Superior temporal gyrus (tissue), 1 donor: Measurements from ENCODE around the gene MACROD2.

ENCODE experiments used
- DNase-seq: peaks from one replicate; pipeline ENCODE4 v3.0.0-alpha.2; 2016; ENCODE audit errors: extremely low spot score

The MACROD2 gene

DNA sequence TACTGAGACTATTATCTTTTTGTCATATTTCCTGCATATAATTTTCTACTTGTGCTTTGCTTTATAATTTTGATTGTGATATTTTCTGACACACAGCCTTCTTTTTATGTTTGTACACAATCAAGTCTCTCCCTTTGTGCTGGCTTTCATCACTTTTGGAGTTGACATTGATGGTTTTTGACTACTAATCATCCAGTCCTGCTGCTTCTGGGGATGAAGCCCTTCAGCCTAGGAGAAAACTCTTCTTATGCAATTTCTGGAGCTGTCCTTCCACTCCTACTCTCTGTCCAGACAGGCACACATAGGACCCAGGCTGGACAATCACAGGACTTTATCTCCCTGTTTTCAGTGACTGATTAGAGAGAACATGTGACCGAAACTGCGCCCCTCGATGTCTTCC is 2063.0 kb downstream of the MACROD2 start:
- DNase-seq = no peak

DNA sequence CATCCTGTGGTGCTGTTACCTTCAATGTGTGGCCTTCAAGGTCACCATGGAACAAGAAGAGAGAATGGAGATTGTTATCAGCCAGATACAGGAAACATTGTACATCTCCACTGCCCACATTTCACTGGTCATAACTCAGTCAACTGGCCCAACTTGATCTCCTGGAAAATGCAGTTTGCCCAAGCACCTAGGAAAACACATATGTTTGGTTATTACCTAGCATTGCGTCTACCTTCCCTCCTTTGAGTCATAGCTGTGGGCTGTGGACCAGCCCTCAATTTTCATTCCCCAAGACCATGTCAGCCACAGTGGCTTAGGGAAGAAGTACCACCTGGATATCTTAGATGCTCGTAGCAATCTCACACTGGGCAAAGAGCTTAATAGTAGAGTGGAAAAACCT is 2064.5 kb downstream of the MACROD2 start:
- no peak for DNase-seq

GRCh38 chr20:16061351-16061750 is 2066.0 kb downstream of the MACROD2 start:
- no peak for DNase-seq

DNA sequence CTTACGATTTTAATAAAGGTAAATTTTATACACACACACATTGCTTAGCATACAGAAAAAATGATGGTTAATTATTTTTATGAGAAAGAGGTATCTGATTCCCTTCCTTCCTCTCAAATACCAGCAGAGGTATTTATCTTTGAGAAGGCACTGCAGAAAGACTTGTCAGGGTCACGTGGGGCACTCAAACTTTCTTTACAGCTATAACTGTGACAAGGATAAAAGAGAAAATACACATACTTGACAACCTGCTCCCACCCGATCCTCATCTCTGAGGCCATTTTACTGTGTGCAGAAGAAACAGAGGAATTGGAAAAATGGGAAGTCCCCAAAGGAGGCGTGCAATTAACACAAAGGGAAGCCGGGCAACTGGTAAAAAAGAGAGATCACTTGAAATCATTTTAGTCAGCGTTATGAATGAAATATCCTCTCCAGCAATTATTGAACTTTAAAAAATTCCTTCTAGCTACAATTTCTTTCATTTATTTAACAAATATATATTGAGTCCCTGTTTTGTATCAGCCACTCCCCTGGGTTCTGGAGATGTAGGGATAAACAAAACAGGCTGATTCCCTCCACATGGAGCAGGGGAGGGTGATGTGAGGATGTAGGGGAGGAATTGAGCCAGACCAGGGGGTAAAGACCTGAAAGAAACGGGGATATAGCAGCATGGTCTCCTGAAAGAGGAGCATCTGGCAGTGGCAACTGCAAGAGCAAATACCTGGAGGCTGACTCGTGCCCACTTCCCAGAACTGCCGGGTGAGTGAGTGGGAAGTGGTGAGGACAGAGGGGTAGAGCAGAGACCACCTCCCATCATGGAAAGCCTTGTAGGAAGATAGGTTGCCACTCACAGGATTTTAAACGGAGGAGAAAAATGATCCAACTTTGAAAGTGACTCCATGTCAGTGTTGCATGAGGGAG is 2067.6 kb downstream of the MACROD2 start:
- no peak for DNase-seq

GRCh38 chr20:16063881-16064280 is 2068.6 kb downstream of the MACROD2 start:
- no peak for DNase-seq

- DNase-seq = peak; percentile 53
Measured at GRCh38 chr20:16064989-16065707, 2069.8 kb downstream of the MACROD2 start.

DNA sequence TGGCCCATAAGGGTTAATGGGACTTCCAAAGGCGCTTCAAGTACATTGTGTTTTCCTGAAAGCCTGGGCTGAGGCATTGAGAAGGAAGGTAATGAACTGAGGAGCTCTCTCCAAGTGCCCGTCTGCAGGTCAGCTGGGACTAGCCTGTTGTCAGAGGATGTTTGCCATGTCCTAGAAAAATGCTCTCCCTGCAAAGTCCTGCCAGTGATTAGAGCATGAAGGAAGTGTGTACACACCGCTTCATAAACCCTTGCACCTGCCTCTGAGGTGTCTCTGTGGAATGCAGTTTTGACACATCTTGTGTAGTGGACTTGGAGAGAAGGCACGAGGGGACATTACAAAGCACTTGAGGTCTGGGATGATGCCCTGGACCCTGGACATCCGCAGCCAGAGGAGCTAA is 2071.3 kb downstream of the MACROD2 start:
- no peak for DNase-seq

GRCh38 chr20:16069389-16070010 is 2074.2 kb downstream of the MACROD2 start:
- DNase-seq = no peak

DNA sequence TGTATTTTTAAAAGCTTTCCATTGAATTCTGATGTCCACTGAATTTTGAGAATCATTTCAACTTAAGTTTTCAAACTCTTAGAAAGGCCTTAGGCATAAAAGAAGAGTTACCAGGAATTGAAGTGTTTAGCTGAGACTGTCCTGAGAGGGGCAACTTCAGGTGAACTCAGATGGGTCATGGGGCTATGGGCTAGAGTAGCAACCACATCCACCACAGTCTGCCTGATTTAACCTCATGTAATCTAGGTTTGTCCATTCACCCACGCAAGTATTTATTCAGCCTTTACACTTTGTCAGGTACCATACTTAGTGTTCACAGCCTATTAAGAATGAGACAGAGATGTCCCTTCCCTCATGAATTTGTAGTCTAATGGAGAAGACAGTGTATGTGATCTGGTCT is 2076.9 kb downstream of the MACROD2 start:
- no peak for DNase-seq

DNA sequence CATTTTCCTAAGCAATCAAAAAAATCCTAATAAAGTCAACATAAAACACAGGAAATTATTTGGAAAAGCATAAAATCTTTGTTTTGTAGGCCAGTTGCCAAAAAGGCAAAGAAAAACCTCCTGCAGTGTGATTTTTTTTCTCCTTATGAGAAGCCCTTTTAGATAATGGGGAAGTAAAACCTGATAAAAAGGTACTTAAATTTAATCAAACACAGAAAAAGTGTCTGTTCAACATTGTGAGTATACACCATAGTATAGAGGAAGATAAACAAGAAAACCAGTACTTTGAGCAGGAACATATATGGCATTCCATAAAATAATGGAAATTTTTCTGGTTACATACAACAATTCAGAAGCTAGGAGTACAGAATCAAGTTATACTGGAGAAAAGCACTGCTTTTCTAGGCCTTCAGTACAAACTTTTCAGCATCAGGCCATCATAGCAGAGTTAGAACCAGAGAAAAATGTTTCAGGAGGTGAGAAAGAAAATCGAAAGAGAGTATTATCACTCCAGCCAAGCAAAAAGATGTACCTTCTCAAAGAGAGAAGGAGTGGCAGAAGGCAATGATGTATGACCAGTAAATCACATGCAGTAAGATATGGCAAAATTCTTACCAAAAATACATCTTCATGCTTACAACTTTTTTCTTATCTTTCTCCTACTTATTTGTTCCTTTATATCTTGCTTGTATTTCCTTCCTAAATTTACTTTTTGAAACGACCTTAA is 2083.0 kb downstream of the MACROD2 start:
- no peak for DNase-seq

GRCh38 chr20:16081421-16081820 is 2086.1 kb downstream of the MACROD2 start:
- DNase-seq = no peak

DNA sequence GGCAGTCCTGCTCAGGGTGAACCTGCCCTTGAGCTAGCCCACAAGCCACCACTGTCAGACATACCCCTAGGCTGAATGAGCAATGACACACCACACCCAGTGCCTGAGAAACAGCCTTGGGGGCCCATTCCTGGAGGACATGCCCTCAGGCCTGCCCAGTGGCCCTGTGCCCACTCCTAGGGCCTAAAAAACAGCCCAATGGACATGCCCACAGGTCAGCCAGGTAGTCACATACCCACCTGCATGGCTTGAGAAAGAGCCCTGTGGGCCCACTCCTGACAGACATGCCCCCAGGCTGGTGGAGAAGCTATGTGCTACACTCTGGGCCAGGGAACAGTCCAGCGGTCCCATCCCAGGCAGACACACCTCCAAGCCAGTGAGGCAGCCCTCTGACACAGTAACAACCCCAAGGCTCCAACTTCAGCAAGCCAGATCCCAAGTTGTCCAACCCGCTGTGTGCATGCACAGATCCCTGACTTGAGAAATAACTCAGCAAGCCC is 2086.8 kb downstream of the MACROD2 start:
- DNase-seq = no peak

GRCh38 chr20:16083639-16084280 is 2088.4 kb downstream of the MACROD2 start:
- no peak for DNase-seq

DNA sequence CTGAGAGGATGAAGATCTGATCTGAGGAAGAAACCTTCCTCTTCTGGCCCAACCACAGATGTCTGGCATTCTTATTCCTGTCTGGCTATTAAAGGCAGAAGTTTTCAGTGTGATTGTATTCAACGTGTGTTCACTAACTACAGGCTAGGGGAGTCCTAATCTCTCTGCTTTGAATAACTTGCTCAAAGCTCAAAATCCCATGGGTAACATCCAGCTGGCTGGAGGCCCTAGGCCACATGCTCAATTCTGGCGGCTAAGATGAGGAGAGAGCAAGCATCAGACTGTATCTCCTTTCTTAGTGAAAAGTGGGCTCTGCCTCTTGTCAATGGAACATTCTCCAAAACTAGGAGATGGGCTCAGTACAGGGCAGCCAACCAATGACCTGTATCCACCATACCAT is 2099.9 kb downstream of the MACROD2 start:
- no peak for DNase-seq

DNA sequence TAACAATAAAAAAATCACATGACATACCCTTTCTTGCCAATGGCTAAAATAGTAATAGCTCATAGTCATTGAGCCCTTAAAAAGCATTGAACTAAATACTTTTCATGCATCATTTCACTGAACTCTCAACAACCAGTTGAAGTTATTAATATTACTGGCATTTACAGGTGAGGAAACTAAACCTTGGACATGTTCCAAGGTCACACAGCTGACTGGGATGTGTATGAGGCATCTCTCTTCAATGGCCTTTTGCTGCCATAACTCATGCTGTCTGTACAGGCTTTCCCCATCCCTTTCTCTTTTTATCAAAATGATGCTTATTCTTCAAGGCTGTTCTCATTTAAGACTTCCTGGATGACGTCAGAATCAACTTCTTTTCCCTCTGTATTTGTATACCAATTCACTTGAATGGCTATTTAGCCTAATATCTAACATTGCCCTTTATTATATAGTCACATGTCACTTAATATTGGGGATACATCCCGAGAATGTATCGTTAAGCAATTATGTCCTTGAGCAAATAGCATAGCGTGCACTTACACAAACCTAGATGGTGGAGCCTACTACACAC is 2101.5 kb downstream of the MACROD2 start:
- no peak for DNase-seq

DNA sequence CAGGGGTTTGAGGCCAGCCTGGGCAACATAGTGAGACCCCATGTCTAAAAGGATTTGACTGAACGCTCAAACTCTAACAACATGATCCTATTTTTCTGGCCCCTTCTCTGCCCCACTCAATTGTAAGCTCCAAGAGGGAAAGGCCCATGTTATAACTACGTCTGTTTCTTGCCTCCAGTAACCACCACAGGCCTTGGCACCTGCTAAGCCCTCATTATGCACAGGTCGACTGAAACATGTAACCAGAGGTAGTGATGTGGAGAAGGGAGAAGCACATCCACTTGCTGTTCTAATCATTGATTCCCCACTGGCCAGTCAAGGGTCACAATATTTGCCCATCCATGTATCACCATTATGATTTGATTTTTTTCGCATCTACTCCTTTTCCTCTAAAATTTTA is 2102.5 kb downstream of the MACROD2 start:
- no peak for DNase-seq

- DNase-seq = no peak
Measured at GRCh38 chr20:16098890-16099639, 2103.7 kb downstream of the MACROD2 start.

GRCh38 chr20:16100111-16100510 is 2104.8 kb downstream of the MACROD2 start:
- no peak for DNase-seq

DNA sequence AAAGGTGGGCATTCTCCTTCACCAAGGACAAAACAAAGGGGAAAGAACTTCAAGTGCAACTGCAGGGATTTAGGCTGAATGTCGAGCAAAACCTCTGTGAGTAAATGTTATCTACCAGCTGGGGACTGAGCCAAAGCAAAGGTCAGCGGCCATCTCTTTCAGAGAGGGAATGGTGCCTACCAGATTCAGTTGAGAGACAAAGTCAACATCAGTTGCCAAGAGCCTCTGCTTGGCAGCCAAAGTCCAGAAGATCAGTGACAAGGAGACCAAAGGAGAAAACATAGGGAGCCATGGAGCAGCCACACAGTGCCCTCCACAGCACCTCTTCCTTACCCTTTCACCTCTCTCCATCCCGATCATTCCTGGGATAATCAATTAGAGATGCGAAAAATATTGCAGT is 2105.5 kb downstream of the MACROD2 start:
- DNase-seq = no peak
